HCEC 1CT (cell line): ENCODE results near the gene LYL1.
A peak's percentile ranks its signal among the peaks of the same experiment; 100 is the strongest.

Source experiments
- DNase-seq: peaks from one replicate; pipeline ENCODE4 v3.0.0-alpha.2; 2017

Gene LYL1

DNA sequence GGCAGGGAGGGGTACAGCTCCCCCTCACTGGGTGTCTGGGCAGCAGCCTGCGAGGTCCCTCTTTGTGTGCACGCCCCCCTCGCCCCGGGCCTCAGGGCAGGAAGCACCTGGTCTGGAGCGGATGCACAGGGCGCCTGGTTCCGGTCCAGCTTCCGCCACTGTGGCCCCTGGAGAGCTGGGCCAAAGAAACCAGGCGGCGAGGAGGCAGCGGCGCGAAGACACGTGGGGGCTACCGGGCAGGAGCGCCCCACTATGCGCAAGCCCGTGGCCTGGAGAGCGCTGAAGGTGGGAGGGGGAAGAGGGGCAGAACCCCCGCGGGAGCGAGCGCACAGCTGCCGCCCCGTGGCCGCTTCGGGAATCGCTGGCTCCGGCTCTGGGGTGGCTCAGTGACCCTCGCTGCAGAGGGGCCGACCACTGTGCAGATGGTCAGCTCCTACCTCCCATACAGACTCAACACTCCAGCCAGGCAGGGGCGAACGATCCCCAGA lies 1.7 kb upstream of the LYL1 start:
- DNase-seq, result no peak

- DNase-seq, result no peak
Measured at GRCh38 chr19:13103581-13104359, 1.1 kb upstream of the LYL1 start.

DNA sequence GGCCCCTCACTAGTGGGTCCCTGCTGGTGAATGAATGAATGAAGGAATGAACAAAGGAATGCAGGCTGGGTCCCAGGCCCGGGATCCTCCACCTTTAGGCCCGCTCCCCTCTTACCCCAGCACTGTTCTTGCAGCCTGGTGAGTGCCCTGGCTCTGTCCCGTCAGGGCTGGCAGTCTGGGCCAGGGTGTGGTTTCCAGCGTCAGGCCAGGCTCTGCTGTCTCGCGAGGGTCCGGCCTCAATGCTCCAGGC lies 317 bp downstream of the LYL1 start:
- no peak for DNase-seq

GRCh38 chr19:13101590-13102415 lies 855 bp downstream of the LYL1 start:
- no peak for DNase-seq

- DNase-seq, result no peak
Measured at GRCh38 chr19:13100841-13101589, 1.6 kb downstream of the LYL1 start.

DNA sequence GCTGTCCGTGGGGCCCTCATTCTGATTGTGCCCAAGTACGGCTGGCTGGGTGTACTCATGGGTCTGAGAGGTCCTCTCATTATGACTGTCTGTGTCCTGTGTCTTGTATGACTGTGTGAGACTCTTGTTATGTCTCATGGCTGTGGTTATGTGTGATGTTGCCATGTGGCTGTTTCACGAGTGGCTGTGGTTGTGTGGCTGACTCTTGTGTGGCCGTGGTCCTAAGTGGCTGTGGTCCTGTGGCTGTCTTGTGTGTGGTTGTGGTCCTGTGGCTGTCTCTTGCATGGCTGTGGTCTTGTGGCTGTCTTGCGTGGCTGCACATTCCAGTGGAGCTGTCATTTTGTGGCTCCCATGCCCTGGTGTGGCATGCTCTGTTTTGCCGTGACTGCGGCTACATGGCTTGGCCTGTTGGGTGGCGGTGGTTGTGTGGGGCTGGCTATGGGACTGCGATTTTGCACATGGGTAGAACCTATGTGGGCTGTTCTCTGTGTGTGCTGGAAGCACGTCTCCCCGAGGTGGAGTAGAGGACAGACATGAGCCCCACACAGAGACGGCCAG lies 2.5 kb downstream of the LYL1 start:
- no peak for DNase-seq

- DNase-seq, result no peak
Measured at GRCh38 chr19:13099073-13099999, 3.3 kb downstream of the LYL1 start.

GRCh38 chr19:13098277-13099072 lies 4.2 kb downstream of the LYL1 start:
- no peak for DNase-seq

DNA sequence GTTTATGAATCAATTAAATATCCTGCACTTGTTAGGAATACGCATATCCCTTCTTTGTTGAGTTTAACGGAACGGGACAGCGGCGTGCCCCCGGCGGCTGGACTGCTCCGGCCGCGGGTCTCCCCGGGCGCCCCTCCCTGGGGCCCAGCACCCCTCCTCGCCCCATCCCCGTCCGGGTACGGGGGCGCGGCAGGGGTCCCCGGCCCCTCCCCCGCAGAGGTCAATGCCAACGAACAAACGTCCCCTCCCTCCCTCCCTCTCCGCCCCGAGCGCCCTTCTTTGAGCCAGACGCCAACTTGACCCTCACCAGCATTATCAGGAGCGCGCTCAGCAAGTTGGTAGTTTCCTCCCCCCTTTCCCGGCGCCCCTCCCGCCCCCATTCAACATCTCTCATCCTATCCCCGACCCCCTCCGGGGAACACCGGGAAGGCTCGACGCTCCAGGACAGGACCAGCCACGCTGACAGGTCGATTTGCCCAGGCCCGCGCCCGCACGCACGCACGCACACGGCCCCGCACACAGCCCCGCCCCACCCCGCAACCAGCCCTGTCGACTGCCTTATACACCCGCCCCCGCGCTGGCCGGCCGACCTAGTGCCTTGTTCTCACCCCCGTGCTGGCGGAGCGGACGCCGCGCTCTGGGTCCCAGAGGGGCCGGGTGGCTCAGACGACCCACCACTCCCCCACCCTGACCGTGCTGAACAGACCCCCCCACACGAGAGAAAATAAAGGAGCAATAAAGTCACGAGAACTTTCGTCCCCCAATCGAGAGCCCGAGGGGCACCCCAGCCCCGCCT lies 5.0 kb downstream of the LYL1 start:
- no peak for DNase-seq

DNA sequence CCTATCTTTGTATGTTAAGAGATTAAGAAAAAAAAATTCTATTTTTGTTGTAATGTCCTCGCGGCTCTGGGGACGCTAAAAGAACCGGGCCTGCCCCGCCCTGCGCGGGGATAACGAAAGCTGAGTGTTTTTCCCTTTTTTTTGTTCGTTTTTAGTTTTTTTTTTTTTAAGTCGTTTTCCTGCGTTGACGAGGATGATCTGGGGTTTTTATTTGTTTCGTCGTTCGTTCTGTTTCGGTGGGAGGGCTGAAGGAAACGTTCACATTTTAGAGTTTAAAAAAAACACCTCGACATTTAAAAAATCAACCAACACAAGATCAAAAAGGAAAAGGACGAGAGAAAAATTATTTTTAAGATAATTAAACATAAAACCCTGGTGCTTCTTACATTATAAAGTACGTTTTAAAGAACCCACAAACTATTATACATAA lies 5.6 kb downstream of the LYL1 start:
- no peak for DNase-seq

DNA sequence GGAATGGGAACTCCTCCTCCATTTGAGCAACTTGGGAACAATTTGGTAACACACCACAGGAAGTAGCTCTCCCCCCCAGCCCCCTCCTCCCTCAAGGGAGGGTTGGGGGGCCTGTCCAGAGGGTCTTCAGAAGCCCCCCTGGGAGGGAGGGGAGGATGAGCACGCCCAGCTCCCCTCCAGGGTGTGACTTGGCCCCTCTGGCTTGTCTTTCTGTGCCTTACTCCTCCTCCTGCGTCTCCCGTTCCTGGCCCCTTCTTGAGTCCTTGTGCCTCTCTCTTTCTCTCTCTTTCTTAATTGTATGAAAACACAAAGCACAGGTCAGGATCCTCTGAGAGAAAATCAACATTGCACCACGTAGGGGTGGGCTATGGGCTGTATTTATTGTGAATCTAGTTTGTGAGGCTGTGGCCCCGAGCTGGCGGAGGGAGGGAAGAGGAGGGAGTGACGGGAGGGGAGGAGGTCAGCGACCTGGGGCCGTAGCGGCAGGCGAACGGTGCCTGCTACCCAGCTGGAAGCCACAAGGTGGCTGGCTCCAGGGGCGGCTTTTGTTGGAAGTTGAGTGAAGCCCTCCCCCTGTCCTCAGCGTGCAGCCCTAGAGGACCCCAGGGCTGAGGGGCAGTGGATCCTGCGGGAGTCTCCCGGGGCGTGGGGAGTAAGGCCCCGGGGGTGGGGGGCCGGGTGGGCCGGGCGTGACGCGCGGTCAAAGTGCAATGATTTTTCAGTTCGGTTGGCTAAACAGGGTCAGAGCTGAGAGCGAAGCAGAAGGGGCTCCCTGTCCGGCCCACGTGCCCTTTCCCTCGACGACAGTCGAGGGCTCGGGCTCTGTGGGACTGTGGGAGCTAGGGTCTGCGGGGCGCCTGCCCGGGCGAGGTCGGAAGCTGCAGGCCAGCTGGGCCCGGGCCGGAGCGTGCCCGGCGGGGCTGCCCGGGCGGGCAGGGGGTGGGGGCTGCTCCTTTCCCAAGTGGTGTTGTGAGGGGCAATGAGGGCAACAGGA lies 6.4 kb downstream of the LYL1 start:
- DNase-seq, result no peak

DNA sequence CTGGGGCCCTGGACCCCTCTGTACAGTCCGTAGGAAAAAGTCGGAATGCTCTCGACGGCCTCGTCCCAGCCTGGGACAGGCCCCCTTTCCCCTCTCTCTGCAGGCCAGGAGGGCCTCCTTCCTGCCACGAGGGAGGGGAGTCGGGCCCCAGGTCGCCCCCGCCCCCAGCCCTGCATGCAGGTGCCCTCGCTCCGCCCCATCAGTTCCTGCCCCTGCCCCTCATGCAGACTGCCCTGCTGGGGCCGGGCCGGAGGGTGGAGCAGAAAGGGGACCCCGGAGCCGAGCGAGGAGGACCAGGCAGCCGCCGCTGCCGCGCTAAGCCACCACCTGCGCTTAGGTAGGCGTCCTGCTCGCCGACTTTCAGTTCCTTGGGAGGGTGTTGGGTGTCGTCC lies 7.3 kb downstream of the LYL1 start:
- no peak for DNase-seq

- DNase-seq, result no peak
Measured at GRCh38 chr19:13094771-13095392, 7.8 kb downstream of the LYL1 start.

GRCh38 chr19:13094106-13094504 lies 8.6 kb downstream of the LYL1 start:
- DNase-seq, result no peak

DNA sequence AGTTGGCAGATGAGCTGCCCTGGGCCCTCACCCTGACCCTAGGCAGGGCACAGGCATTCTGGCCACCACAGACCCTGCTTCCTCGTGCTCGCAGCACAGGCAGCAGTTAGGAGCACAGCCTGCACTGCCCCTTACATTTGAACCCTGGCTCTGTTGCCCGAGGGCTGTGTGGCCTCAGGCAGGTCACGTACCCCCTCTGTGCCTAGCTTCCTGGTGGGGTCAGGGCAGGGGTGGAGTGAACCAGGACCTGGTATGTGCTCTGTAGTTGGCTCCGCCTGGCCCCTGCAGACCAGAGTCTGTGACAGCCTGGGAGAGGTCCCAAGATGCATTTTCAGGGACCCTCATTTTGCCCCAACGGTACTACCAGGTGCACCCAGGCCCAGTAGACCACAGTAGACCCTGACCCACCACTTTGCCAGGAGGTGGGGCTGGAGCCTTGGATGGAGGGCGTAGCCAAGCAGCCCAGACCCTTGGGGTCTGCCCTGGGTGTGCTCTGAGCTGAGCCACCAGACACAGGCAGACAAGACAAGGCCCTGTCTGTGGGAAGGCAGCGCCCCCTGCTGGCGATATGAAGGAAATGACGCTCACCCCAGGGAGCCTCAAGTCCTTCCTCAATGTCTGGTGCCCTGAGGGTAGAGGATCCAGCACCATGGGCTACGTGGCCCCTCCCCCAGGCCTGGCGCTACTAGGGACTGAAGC lies 9.1 kb downstream of the LYL1 start:
- peak; percentile 66 for DNase-seq

- DNase-seq, result peak; percentile 13
Measured at GRCh38 chr19:13092606-13093235, 9.9 kb downstream of the LYL1 start.

GRCh38 chr19:13092158-13092543 lies 10.5 kb downstream of the LYL1 start:
- DNase-seq, result no peak
